Renal cortex interstitium (tissue), 11 donors: ENCODE data around the gene PPCDC. TPM values are rescaled to one million over a fixed set of nuclear protein-coding genes. Genes with fewer than 3 reads are reported as not detected.

Source experiments
- DNase-seq, 11 donors: peaks; one replicate each; pipeline ENCODE4 v3.0.0-alpha.2; 2013; ENCODE audit warnings: low read depth in 9 of 11, low spot score in 4 of 11; ENCODE audit errors: extremely low read depth in 1 of 11
- polyA plus RNA-seq, 3 donors: library from polyadenylated mRNA; unstranded; fragments of 120-200 nt; gene quantifications; one replicate each; pipeline ENCODE4 v1.2.1, GENCODE V29; 2013; ENCODE audit not compliant: insufficient read length in 3 of 3

The PPCDC gene
- polyA plus RNA-seq, 3 donors = 10.2 to 15.7 (median 12.5) TPM

DNA sequence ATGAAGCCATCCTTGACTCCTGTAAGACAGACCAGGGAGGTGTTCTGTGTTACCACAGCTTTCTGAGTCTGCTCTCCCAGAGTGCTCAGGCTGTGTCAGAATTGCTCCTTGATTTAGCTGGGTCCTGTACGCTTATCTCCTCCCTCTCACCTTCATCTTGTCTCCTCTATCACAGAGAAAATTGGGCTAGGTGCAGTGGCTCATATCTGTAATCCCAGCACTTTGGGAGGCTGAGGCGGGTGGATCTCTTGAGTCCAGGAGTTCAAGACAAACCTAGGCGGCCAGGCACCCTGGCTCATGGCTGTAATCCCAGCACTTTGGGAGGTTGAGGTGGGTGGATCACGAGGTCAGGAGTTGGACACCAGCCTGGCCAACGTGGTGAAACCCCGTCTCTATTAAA lies 22.1 kb upstream of the PPCDC start:
- DNase-seq = no peak

DNA sequence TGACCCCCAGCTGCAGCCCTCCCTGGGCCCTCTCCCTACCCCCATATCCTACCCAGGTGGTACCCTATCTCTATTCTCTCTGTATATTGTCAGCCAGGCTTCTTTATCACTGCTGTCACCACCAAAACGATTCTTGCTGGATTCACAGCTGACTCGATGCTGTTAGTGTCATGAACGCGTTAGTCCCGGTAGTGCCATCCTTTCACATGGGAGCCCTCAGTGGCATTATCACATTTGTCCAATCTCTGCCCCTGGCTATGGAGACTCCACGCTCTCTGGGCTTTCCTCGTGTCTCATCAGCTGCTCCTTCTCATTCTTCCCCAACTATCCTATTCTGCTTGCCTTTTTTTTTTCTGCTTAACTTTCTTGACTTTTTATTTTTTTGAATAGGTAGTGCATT lies 21.0 kb upstream of the PPCDC start:
- DNase-seq = no peak

DNA sequence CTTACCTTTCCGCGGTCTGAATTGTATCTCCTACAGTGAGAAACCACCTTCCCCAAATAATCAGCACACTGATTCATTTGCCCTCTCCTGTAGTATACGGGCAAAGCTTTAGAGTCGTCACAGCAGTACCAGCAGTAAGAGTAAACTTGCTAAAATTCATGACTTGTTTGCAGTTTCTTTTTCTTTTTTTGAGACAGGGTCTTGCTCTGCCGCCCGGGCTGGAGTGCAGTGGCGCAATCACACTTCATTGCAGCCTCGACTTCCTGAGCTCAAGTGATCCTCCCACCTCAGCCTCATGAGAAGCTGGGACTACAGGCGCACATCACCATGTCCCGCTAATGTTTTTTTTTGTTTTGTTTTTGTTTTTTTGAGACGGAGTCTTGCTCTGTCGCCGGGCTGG lies 16.2 kb upstream of the PPCDC start:
- no peak for DNase-seq

DNA sequence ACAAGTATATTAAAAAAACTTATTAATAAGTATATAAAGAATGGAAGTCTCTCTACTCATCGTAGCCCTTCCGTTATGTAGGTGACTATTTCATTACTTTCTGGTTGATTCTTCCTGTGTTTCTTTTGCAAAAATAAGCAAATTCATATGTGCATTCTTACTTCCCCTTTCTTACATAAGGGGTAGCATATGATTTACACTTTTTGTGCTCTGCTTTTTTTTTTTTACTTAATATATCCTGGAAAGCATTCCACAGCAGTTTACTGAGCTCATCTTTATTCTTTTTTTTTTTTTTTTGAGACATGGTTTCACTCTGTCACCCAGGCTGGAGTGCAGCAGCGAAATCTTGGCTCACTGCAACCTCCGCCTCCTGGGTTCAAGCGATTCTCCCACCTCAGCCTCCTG lies 15.2 kb upstream of the PPCDC start:
- no peak for DNase-seq

DNA sequence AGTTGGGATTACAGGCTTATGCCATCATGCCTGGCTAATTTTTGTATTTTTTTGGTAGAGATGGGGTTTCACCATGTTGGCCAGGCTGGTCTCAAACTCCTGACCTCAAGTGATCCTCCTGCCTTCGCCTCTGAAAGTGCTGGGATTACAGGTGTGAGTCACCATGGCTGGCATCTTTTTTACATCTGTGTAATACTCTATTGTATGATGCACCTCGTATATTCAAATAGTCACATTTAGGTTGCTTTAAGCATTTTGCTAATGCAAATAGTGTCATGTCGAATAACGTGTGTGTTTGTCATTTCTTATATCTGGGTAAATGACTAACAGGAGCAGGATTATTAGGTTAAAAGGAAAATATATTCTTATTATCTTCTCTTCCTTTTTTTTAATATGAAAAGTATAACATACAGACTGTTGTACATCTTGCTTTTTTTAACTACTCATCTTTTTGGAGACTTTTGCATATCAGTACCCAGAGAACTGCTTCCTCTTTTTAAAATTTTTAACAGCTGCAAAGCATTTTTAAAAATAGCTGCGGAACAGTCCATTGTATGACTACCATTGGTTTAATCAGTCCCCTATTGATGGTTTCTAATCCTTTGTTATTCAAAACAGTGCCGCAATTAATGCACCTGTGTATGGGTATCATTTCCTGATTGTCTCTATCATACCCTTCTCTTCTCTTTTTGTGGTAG lies 14.6 kb upstream of the PPCDC start:
- no peak for DNase-seq

DNA sequence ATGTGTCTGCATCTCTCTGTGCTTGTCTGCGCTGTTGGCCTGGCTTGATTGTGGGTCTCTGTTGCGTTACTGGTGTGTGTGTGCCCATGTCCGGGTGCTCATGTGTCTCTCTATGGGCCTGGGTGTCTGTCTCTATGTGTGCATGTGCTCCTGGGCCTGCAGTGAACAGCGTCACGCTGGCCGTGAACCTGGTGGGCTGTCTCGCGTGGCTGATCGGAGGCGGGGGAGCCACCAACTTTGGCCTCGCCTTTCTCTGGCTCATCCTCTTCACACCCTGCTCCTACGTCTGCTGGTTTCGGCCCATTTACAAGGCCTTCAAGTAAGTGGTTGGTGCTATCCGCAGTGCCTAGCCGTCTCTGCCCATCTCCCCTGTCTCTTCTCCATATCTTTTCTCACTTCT lies 7.0 kb upstream of the PPCDC start:
- no peak for DNase-seq

DNA sequence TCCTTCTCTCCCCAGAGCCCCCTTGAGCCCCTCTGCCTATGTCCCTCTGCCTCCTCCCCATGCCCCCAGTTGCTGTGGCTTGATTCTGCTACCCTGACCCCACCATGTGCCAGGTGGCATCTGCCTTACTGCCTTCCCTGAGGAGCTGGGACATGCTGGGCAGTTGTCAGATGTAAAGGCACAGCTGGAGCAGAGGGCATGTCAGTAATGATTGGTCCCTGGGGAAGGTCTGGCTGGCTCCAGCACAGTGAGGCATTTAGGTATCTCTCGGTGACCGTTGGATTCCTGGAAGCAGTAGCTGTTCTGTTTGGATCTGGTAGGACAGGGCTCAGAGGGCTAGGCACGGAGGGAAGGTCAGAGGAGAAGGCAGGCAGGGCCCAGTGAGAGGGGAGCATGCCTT lies 3.5 kb upstream of the PPCDC start:
- DNase-seq = no peak

DNA sequence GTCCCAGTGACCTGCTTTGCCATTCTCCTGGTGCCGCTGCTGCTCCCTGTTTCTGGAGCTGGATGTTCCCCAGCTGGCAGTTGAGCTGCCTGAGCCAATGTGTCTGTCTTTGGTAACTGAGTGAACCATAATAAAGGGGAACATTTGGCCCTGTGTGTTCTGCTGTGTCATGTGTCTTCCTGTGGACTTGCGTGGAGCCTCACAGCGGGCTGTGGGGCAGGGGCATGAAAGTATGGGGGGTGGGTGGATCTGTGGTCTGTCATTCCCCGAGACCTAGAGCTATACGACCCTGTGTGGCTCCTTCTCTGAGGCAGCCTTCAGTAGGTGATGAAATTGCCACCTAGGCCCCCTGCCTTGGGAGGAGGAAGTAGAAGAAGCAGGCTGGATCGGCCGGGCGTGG lies 2.0 kb upstream of the PPCDC start:
- DNase-seq = no peak

DNA sequence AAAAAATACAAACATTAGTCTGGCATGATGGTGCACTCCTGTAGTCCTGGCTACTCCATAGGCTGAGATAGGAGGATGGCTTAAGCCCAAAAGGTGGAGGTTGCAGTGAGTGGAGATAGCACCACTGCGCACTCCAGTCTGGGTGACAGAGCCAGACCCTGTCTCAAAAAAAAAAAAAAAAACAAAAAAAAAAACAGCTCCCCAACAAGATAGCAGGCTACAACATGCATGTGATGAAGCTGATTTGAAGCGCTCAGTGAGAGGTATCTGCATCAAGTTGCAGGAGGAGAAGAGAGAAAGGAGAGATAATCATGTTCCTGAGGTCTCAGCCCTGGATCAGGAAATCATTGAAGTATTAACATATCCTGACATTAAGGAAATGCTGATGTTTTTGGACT lies 608 bp upstream of the PPCDC start:
- no peak for DNase-seq

DNA sequence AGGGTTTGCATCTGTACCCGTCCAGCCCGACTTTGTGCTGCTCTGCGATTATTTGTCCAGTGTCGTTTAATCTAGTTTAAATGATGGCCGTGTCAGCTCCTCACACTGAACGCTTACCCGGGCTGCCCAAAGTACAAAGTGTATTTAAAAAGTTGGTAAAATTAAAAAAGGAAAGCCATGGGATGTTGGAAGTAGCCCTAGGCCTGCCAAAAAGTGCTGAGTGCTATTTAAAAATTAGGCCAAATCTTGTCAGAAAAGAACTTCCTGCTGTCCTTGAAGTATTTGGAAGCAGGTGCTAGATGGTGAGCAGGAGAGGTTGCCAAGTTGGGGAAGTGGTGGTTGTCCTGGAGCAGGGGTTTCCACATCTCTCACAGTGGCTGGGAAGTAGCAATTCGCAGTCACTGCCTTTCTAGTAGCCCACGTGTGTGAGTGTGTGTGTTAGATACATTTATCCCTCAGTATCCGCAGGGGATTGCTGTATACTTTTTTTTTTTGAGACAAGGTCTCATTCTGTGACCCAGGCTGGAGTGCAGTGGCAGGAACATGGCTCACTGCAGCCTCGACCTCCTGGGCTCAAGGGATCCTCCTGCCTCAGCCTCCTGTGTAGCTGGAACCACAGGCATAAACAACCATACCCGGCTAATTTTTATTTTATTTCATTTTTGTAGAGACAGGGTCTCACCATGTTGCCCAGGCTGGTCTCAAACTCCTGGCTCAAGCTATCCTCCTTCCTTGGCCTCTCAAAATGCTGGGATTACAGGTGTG lies 664 bp downstream of the PPCDC start:
- peak in 2 of 11 donors; percentile 3 to 11 for DNase-seq

DNA sequence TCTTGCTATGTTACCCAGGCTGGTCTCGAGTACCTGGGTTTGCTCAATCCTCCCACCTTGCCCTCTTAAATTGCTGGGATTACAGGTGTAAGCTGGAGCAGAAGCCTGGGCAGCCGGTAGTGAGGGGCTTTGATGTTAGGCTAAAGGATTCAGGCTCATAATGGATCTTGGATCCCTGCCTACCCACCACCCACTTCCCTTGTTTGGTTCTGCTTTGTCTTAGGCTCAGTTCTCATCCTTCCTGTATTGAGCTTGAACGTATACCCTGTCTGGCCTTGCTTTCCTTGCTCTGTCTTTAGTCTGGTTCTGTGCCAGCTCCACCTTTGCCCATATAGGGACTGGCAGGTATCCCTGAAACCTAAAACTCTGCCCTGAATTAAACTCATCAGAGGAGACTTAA lies 1.7 kb downstream of the PPCDC start:
- DNase-seq = no peak

DNA sequence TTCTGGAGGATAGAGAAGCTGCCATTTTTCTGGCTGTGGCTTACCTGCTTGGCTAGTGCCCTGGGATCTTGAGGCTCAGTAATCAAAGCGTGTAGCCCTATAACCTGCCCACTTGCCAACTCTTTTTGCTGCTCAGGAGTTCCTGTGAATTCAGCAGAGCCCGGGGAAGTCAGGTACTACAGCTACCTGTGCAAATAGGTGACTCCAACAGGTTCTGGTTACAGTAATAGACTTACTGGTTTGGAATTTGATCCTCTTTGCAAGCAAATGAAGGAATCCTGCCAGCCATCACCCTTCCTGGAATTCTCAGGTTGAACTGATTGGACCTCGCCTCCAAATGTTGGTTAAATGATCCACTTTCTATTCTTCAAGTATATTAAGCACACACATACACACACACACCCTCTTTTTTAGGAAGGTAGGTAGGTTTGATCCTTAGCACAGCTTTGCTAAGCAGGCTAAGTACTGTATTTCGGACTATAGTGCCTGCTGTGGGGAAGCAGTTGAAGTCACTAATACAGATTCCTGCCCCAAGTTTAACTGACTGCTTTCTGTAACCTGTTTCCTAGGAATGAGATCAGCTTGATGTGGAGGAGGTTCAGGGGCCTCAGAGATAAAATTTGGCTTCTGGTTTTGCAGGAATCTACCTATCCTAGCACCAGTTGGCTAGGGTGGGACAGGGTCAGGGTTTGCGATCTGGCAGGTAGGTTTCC lies 2.3 kb downstream of the PPCDC start:
- no peak for DNase-seq

DNA sequence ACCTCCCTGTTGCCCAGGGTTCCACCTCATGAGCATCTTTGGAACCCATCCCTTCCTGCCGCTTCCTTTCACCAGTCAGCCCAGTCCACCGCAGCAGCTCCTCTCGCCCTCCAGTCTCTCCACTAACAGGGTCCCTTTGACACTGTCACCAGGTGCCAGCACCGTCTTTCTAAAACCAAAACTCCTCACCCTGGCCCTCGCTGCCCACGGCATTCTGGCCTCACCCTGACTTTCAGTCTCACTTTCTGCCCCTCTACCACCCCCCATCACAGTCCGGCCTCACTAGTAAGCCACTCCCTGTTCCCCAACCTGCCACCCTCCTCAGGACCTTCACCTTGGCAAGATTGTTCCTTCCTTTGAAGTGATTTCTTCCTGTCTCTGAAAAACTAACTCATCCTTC lies 4.2 kb downstream of the PPCDC start:
- no peak for DNase-seq

DNA sequence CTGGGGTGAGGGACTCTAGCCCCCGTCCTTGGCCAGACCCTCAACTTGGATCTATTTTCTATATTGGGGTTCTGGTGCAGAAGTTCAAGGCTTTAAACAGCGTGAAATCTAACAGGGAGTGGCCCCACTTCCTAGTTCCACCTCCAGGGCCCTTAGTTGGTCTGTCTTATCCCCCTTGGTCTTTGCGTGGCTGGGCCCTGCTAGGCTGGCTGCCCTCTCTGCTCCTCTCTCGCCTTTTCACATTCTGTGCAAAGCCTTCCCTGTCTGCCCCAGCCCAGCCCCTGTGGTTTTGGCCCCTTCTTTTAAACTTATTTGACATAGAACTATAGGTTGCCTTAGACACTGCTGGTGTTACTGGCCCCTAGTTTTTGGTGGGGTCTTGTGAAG lies 5.6 kb downstream of the PPCDC start:
- no peak for DNase-seq

DNA sequence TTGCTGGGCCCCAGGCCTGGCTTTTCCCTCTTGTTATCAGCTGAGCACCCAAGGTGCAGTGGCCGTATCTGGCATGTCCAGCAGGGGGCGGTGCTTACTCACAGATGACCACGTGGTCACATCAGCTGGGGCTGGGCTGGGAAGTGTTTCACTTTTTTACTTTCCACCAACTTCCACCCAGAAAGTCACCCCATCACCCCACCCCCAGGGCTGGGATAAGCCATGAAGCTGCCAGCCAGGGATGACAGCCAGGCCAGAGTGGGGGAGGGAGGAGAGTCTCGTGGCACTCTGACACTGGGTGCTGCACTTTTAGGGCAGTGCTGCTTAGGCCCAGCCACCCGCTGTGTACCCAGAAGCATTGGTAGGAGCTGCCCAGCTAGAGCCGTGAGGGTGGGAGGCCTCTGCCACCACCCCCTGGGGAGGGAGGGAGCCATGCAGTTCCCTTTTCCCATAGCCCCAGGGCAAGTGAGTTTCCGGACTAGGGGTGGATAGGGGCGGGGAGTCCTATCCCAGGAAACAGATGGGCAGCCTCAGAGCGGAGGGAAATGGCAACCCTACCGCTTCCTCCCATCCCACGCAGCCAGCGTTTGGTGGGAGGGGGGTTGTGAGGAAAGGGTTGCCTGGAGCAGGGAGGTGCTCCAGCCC lies 6.1 kb downstream of the PPCDC start:
- DNase-seq = peak in 9 of 11 donors; percentile 64 to 84 (median 75)

DNA sequence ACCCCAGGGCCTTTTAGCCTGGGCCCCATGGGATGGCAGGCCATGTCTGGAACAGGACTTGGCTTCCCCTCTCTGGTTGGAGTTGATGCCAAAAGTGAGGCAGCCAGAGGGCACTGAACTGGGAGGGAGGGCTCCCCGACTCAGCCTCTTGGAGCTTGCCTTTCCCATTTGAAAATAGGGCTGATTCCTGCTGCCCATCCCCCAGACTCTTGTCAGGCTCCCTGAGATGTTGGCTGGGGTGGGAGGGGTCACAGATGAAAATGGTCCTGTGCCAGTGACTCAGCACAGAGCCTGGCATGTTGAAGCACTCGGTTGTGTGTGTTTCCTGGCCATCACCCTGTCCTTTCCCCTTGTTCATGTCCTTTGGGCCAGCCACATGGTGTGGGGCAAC lies 6.6 kb downstream of the PPCDC start:
- no peak for DNase-seq

DNA sequence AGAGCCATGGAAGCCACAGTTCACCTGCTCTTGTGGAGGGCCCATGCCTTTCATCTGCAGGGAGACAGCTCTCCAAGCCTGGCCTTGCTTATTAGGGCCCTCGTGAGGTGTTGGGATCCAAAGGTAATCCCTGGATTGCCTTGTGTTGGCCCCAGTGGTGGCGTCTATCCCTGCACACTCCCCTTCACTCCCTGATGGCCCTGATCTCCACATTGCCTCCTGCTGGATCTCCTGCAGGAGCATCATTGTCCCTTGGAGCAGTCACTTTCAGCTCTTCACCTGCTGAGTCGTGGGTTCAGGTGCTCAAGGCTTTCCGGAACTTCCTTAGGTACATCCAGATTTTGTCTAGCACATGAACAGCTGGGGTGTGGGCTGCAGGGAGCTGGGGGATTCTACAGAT lies 7.0 kb downstream of the PPCDC start:
- DNase-seq = no peak

DNA sequence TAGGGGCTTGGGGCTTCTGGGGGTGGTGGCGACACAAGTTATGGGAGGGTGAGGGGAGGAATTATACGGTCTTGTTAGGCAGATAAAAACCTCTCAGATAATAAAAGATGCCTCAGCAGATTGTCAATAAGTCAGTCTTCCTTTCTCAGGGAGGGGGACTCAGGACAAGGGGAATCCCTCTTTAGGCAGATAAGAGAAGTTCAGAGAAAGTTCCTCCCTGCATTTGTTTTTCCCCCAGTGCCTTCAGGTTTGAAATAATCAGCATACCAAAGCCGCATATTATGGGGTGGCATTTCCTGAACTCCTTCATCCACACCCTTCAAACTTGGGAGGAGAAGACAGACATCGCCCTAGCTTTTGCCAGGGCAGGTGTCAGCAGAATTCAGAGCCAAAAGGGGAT lies 8.5 kb downstream of the PPCDC start:
- no peak for DNase-seq

DNA sequence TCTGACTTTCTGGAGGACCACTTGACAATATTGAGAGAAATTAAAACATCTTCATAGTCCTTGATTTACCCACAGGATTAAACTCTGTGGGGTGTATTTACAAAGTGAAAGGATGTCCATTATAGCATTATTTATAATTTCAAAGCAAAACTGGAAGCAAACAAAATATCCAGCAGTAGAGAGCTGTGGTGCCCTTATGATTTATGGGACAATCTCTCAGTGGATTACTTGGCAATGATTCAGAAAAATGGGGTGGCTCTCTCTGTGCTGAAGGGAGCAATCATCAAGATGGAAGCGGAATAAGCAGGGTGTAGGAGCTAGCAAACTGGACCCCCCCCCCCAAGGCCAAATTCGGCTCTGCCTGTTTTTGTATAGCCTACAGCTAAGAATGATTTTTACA lies 9.0 kb downstream of the PPCDC start:
- no peak for DNase-seq

DNA sequence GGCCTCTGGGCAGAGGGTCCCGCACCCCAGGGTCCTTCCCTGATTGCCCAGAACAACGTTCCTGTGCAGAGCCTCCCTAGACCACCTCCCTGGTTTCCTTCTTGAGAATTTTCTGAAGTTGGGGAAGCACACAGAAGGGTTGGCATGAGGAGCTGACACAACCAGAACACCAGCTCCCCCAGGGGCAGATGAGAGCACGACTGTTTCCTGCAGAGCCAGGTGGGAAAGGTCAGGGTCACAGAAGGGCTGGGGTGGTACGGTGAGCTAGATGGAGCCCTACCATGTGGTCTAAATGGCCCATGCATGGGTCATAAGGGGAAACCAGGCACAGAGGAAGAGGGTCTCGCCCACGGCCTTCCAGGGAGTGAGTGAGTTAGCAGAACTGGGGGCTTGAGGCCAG lies 10.4 kb downstream of the PPCDC start:
- no peak for DNase-seq
